ENCODE measurements around the gene KRTAP3-1. TPM values are rescaled to one million over a fixed set of nuclear protein-coding genes. Genes with fewer than 3 reads are reported as not detected.

The KRTAP3-1 gene
- total RNA-seq, 4 donors from 2014 or later: 5.6 to 95.2 (median 15.5) TPM; not detected in 1

DNA sequence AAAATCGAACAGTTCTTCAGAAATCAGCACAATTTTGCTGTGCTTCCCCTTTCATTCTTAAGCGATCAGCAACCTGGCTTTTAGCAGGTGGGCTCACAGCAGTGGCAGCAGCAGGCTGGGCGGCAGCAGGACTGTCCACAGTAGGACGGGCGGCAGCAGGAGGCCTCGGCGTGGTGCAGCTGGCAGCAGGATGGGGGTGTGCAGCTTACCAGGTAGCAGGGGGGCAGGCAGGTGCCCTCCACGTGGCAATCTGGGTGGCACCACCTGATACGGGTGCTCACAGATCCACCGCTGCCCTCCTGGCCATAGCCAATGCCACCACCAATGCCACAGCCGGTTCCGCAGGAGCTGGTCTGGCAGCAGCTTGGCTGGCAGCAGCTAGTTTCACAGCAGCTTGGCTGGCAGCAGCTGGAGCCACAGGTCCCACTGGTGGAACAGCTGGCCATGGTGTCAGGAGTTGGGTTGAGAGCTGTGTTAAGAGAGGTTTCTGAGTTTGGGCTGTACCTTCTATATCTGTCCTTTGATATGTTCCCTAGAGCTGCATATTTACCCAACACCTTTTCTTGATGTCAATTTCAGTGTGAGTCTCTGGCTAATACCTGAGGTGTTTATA lies 20.8 kb upstream of the KRTAP3-1 start, which contains the start of gene KRTAP1-4:
KRTAP1-4 (minus strand) TSS at position 563 of the 613 bp plus-strand sequence; CDS start at position 446, 117 bp downstream.
- Histone ChIP-seq H3K27me3 (peaks cover 16% of the 10 kb centered on the region), H3K9me3 (no peaks in the 10 kb centered on the region), H3K27ac (no peak within 1 kb of the TSS), H3K4me3 (no peak within 1 kb of the TSS), H3K36me3 (no peaks in the 10 kb centered on the region), H3K4me1 (peaks cover 9% of the 10 kb centered on the region)
- TF ChIP-seq, protein P1, sequence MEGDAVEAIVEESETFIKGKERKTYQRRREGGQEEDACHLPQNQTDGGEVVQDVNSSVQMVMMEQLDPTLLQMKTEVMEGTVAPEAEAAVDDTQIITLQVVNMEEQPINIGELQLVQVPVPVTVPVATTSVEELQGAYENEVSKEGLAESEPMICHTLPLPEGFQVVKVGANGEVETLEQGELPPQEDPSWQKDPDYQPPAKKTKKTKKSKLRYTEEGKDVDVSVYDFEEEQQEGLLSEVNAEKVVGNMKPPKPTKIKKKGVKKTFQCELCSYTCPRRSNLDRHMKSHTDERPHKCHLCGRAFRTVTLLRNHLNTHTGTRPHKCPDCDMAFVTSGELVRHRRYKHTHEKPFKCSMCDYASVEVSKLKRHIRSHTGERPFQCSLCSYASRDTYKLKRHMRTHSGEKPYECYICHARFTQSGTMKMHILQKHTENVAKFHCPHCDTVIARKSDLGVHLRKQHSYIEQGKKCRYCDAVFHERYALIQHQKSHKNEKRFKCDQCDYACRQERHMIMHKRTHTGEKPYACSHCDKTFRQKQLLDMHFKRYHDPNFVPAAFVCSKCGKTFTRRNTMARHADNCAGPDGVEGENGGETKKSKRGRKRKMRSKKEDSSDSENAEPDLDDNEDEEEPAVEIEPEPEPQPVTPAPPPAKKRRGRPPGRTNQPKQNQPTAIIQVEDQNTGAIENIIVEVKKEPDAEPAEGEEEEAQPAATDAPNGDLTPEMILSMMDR (IDR thresholded peaks at IDR 0.05): no peak
- TF ChIP-seq EP300 (IDR thresholded peaks at IDR 0.05) (no peak), POLR2AphosphoS5 (IDR thresholded peaks at IDR 0.05) (no peak), POLR2A (IDR thresholded peaks at IDR 0.05) (no peak)
- no peak for DNase-seq (ENCODE audit: low spot score in 2 of 2)
- 83% methylated on average over 8 of the region's 12 CpGs for WGBS

DNA sequence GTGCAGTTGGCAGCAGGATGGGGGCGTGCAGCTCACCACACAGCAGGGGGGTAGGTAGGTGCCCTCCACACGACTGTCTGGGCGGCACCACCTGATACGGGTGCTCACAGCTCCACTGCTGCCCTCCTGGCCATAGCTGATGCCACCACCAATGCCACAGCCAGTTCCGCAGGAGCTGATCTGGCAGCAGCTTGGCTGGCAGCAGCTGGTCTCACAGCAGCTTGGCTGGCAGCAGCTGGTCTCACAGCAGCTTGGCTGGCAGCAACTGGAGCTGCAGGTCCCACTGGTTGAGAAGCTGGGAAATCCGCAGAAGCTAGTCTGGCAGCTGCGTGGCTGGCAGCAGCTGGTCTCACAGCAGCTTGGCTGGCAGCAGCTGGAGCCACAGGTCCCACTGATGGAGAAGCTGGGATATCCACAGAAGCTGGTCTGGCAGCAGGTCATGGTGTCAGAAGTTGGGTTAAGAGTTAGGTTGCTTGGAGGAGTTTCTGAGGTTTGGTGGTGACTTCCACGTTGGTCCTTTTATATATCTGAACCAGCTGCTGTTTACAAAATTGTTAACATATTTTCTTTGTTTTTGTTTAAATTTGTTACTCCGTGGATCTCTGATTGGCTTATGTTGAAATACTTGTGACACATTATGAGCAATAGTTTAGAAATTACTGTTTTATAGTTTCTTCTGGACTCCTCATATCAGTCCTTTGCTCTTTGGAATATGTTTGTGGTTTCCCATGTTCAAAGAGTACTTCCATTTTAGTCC lies 18.0 kb upstream of the KRTAP3-1 start, which contains the start of gene KRTAP1-5:
KRTAP1-5 (minus strand) TSS at position 494 of the 757 bp plus-strand sequence; CDS start at position 441, 53 bp downstream.
- TF ChIP-seq POLR2A (IDR thresholded peaks at IDR 0.05): no peak
- TF ChIP-seq, protein P1 (IDR thresholded peaks at IDR 0.05): no peak
- TF ChIP-seq POLR2AphosphoS5 (IDR thresholded peaks at IDR 0.05): no peak
- TF ChIP-seq EP300 (IDR thresholded peaks at IDR 0.05): no peak

DNA sequence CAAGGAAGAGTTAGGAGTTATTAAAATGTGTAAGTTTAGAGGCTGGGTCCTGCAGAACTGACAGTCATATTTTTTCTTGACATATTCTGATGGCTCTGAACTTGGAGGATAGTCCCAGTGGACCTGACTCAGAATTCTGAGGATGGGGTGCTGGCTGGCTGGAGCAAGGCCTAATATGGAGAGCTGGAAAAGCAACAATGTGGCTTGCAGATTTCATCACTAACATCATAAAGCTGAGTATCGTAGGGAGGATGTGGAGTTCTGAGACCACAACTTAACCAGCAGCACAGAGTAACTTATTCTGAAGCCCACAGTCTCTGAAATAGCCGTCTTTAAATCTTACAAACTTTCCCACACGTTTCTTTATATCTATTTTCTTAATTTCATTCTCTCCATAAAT lies 15.8 kb upstream of the KRTAP3-1 start:
- Histone ChIP-seq H3K4me3 (no peak overlapping the region), H3K4me1 (peaks cover 7% of the 10 kb centered on the region), H3K27ac (no peak overlapping the region), H3K9me3 (no peaks in the 10 kb centered on the region), H3K27me3 (peaks cover 12% of the 10 kb centered on the region), H3K36me3 (no peaks in the 10 kb centered on the region)
- no peak for DNase-seq (ENCODE audit: low spot score in 2 of 2)
- TF ChIP-seq, protein P1 (IDR thresholded peaks at IDR 0.05): no peak
- no peak for TF ChIP-seq EP300 (IDR thresholded peaks at IDR 0.05)
- TF ChIP-seq POLR2AphosphoS5 (IDR thresholded peaks at IDR 0.05): no peak
- no peak for TF ChIP-seq POLR2A (IDR thresholded peaks at IDR 0.05)
- 66% methylated on average over 3 of the region's 3 CpGs for WGBS

More for the DNA sequence above, 18.0 kb upstream of the KRTAP3-1 start, which contains the start of gene KRTAP1-5:
- H3K27me3 ChIP-seq: peaks cover 16% of the 10 kb centered on the region
- H3K27ac ChIP-seq: no peak within 1 kb of the TSS
- 48% methylated on average over 9 of the region's 9 CpGs for WGBS
- H3K36me3 ChIP-seq: no peaks in the 10 kb centered on the region
- no peak for DNase-seq (ENCODE audit: low spot score in 2 of 2)
- peaks cover 9% of the 10 kb centered on the region for H3K4me1 ChIP-seq
- no peak within 1 kb of the TSS for H3K4me3 ChIP-seq
- H3K9me3 ChIP-seq: no peaks in the 10 kb centered on the region

DNA sequence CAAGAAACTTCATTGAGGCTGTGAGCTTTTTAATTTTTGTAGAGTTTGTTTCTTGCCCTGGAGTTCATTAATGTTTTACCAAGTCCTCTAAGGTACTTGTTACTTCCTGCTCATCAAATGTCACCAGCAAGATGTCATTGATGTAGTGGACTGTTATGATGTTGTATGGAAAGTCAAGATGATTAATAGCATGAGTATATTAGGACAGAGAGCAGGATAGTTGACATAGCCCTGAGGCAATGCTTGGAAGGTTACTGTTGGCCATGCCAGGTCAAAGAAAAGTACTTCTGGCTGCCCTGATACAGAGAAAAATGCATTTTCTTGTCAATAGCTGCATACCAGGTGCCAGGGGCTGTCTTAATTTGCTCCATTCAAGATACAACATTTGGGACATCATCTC lies 11.4 kb upstream of the KRTAP3-1 start:
- no peak overlapping the region for H3K27ac ChIP-seq
- H3K27me3 ChIP-seq: no peaks in the 10 kb centered on the region
- TF ChIP-seq POLR2AphosphoS5 (IDR thresholded peaks at IDR 0.05) (no peak), EP300 (IDR thresholded peaks at IDR 0.05) (no peak), POLR2A (IDR thresholded peaks at IDR 0.05) (no peak)
- TF ChIP-seq, protein P1 (IDR thresholded peaks at IDR 0.05): no peak
- DNase-seq (ENCODE audit: low spot score in 2 of 2): no peak
- no peaks in the 10 kb centered on the region for H3K4me1 ChIP-seq
- H3K9me3 ChIP-seq: no peaks in the 10 kb centered on the region
- no peaks in the 10 kb centered on the region for H3K36me3 ChIP-seq
- H3K4me3 ChIP-seq: no peak overlapping the region

DNA sequence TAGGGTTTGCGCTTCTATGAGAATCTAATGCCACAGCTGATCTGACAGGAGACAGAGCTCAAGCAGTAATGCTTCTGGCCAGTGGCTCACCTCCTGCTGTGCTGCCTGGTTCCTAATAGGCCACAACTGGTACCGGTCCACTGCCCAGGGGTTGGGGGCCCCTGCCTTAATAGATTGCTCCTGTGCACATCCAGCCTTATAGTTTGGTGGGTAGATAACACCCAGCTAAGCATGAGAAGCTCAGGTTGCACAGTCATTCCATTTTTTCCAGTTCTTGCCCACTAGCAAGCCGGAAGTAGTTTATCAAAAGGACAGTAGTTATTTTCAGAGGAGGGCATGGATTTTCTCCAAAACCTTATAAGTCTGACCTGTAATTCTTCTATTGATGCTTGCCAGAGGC lies 10.5 kb upstream of the KRTAP3-1 start:
- no peak for DNase-seq (ENCODE audit: low spot score in 2 of 2)
- TF ChIP-seq POLR2AphosphoS5 (IDR thresholded peaks at IDR 0.05): no peak
- TF ChIP-seq, protein P1 (IDR thresholded peaks at IDR 0.05): no peak
- no peak for TF ChIP-seq POLR2A (IDR thresholded peaks at IDR 0.05)
- no peak for TF ChIP-seq EP300 (IDR thresholded peaks at IDR 0.05)
- Histone ChIP-seq H3K27ac (no peak overlapping the region), H3K4me3 (no peak overlapping the region), H3K4me1 (no peaks in the 10 kb centered on the region), H3K9me3 (no peaks in the 10 kb centered on the region), H3K36me3 (no peaks in the 10 kb centered on the region), H3K27me3 (no peaks in the 10 kb centered on the region)
- WGBS: 88% methylated on average over 2 of the region's 3 CpGs

Measured in suprapubic skin (tissue), 4 donors.